GM21619 (cell line): Measurements from ENCODE around the gene ARHGAP10.

ENCODE experiments used
- ATAC-seq: cut with Tn5 transposase; IDR thresholded peaks from one replicate; pipeline ENCODE4 v1.9.1; 2021; ENCODE audit not compliant: unreplicated experiment

ARHGAP10 gene

DNA sequence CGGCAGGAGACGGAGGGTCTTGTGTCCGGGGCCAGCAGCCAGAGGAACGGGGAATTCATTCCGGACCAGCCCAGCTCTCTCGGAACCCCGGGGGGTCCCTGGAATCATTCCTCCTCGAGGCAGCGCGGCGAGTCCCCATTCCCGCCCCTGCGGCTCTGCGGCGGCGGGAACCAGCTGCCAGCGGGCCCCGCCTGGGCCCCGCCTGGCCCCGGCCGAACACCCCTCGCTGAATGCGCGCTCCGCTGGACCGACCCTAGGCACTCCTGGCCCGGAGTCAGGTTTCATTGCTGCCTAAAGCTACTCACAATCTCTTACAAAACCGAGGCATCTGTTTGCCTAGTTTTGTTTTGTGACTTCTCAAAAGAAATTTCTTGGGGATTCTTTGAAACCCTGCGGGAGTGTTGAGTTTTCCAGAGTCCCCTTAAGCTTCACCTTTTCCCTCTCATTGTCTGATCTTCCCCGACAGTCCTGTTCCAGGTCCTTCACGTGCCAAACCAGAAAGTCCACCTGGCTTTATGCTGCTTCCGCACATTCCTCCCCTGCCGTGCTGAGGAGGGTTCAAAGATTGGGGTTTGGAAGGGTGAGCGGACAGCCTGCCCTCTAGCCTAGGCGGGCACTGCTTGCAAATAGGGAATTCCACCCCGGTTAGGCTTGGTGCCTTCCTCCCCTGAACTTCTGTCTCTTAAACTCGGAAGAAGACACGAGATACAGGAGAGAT, 789 bp downstream of the ARHGAP10 start:
- ATAC-seq = peak; percentile 26

DNA sequence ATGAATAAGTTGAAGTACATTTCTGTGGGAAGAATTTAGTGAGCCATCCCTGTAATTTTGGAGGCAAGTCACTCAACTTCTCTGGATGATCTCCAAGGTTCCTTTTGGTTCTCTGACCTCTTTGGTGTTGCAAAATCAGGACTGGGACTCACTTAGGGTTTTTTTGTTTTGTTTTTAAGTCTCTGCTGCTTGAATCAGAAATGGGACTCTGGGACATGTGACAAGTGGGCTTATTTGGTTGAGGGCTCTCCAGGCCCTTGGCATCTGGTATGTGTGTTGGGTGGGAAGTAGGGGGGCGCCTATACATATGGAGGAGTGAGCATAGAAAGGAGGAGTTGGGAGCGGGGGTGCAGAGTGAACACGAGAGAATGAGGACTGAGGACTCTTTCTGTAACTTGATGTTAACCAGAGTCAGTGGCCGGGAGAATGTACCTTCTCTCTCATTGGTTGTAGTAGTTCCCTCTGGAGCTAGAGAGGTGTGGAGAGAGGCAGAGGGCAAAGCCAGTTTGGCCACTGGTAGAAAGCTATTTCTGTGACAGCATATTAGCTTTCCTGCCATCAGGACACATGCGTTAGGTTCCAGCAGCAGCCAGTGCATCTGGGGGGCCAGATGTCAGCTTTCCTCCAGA, 1.9 kb downstream of the ARHGAP10 start:
- no peak for ATAC-seq

DNA sequence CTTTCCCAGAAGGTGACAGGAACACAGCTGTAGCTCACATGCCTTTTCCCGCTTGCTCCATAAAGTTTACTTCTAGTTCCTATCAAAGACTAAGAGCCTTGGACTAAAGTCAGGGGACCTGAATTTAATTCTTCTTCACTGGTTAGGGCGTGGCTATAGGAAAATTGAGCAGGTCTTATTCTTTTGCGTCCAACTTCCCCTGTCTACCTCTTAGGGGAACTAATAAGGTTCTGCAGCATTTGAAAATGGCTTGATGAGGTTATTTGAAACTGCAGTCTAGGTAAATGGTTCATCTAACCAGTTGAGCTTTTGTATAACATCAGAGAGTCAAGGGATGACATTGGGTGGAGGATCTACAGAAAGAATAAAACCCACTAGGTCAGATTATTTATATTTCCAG, 2.6 kb downstream of the ARHGAP10 start:
- ATAC-seq = no peak

DNA sequence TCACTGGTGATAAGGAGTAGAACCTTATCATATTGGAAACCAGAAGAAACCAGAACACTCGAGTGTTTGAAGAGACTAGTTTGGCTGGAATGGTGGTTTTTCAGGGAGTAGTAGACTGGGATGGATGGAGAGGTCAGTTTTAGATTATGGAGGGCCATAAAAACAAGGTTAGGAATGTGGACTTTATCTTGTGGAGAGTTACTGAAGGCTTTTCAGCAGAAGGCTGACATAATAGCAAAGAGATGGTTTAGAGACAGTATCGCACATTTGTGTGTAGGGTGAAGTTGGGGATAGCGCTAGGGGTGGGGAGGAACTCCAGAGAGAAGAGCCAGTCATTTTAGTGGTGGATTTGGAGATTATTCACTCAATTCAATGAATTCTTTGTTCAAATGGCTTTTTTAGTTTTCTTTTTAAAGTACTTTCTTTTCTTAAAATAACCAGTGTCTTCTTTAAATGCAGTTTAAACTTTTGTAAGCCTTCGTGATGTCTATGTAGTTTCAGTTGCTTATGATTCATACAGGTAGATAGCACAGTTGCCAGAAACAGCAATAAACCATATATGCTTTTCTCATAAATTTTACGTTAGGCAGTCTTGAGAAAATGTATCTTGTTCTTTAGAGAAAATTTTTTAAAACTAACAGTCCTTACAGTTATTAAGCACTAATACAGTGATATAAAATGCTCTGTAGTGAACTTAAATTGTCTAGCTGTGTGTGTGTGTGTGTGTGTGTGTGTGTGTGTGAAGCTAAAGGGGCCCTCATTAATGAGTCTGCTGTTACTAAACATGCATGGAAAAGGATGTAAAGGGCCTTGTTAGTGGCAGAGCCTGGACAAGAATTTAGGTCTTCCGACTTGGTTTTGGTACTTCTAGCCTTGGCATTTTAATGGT, 3.8 kb downstream of the ARHGAP10 start:
- ATAC-seq = peak; percentile 26

DNA sequence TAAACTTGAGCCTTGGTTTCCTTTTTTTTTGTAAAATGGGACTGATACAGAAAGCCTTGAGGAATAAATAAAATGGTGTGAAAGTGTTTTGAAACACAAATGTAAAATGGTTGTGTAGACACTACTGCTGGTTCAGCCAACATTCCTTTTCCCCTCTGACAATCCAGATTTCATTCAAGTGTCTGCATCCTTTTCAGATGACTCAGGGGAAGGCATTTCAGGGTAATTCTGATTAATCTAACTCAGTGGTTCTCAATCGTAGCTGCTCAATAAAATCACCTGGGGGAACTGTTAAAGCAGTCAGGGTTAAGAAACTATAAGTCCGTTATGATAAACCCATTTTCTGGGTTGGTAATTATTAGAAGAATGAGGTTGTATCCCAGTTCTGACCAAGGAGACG, 4.6 kb downstream of the ARHGAP10 start:
- no peak for ATAC-seq

DNA sequence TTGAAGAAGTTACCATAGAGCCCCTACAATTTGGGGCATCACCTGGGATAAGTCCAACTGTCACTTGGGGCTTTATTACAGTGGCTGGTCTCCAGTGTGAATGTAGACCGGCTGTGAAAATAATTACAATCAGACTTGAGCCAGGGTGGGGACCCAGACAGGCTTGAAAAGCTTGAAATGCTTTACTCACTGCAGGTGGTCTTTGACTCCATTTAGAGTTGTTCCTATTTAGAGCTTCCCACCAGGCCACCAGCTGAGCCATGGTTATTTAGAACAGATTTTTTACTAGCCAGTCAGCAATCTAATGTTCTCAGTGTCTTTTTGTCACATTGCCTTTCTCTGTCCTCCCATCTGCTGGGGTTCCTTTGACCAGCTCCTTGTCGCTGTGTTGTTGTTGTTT, 5.7 kb downstream of the ARHGAP10 start:
- no peak for ATAC-seq

DNA sequence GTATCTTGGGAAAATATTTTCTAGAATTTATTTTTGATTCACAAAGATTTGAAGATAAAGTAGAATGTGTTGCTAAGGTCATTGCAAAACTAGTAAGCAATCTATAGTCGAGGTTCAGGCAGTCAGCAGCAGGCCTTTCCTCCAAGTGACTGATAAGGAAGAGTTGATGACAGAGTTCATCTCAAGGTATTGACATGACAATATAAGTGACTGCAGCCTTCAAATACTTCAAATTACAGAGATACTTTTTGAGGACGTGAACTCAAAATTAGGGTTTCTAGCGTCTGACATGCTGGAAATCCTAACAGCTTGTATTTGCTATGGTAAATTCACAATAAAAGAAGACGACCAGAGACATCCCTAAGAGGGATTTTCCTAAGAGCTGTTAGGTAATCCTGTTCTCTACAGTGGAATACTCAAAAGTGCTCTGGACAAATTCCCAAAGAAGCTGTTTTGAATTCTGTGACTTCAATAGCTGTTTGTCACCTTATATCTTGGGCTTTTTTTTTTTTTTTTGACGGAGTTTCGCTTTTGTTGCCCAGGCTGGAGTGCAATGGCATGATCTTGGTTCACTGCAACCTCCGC, 7.4 kb downstream of the ARHGAP10 start:
- ATAC-seq = no peak

DNA sequence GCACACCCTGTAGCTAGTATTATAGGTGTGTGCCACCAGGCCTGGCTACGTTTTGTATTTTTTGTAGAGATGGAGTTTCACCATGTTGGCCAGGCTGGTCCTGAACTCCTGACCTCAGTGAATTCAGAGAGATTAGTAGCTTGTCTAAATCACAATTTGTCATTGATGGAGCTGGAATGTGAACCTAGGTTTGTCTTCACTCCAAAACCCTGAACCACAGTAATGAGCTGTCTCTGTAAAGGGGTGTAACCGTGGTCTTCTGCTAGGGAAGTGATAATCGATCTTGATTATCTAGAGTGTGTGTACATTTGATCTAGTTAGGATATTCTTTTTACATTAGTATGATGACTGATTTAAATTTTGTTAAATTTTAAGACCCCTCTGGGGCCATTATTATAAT, 8.3 kb downstream of the ARHGAP10 start:
- no peak for ATAC-seq

DNA sequence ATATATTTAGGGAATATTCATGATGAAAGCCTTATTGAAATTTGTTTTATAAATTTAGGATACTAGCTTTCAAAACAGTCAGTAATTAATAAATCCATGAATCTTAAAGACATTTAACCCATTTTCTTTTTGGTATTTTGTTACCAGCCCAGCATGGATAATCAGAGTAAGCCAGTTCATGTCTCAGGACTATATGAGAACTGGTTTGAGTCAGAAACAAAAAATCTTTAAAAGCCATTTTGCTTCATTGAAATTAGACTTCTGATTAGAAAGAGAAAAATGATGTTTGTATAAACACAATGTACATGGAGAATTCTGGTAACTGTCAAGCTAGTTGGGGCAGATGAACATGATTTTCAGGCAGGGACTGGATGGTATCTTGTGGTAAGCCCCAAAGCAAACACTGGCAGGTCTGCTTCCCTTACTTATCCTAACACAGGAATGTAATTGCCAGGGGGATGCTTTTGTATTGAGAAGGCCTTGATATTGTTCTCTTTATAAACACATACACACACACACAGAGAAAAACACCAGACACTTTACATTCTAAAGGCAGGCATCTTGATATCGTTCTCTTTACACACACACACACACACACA, 9.4 kb downstream of the ARHGAP10 start:
- ATAC-seq = no peak

DNA sequence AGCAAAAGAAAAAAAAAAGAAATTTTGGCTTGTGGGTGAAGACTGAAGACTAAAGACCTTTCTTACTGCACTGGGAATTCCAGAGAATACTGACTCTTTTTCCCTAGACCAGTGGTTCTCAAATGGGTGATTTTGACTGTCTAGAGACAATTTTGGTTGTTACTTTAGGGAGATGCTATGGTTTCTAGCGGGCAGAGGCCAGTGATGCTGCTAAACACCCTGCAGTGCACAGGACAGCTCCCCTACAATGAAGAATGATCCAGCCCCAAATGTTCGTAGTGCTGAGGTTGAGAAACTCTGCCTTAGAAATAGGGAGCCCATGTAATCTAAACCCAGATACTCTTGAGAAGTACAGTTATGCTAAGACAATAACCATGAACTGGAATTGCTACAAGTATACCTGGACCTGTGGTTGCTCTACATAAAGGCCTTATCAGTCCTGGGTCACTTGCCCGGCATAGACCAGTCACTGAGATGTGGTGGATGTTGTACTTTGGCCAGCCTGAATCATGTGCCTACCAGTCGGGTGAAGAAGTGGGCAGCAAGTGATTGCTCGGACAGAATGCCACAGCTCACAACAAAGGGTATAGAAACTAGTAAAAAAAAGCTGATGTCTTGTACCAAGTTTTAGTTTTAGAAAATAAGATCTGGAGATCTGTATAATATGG, 16.0 kb downstream of the ARHGAP10 start:
- no peak for ATAC-seq

DNA sequence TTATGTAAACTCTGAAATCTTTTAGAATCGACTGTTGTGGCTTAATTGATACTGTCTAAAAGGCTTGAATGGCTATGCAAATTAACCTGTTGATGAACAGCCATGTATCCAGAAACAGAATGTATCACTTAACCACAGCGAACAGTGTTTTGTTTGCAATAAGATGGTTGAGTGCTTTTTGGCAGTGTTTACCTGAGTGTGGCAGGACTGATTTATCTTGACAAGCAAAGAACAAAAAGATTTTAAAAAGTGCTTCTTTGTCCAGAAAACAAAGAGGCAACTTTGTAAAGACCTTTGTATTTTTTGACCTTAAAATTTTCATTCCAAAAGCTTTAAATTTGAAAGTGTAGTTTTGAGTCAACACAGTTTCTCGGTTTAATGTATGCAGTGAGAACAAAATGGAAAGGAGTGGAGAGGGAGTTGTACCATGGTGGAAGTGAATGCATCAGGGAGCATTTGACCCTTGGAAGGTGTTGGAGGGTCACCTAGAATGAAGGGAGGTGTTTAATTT, 18.0 kb downstream of the ARHGAP10 start:
- peak; percentile 98 for ATAC-seq

DNA sequence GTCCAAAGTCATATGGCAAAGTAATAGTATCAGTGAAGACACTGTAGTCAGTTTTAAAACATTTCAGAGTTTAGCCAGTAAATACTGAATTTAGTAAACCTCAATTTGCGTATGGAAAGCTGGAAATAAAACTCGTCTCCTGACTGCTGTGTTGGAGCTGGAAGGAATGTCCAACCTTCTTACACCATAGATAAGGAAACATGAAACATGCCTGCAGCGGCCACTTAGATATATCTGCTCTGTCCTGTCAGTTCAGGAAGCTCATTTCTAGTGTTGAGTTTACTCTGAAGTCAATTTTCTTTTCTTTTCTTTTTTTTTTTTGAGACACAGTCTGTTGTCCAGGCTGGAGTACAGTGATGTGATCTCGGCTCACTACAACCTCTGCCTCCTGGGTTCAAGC, 21.2 kb downstream of the ARHGAP10 start:
- no peak for ATAC-seq

DNA sequence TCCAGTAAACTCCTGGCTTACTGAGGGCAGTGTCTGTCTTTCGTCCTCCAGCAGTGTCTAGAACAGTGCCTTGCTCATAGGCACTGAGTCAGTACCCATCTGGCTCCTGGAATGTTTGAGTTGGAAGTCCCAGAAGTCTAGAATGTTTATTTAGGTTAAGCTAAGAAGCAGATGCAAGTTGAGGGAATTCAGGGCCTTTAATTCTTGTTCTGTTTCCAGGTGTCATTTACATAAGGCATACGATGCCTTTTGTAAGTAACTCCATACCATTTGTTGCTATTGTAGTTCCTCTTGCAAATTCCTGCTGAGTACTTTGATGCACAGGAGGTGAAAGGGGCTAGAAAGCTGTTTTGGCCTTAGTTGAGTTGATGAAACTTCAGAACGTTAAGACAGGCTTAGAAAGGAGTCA, 22.2 kb downstream of the ARHGAP10 start:
- no peak for ATAC-seq

DNA sequence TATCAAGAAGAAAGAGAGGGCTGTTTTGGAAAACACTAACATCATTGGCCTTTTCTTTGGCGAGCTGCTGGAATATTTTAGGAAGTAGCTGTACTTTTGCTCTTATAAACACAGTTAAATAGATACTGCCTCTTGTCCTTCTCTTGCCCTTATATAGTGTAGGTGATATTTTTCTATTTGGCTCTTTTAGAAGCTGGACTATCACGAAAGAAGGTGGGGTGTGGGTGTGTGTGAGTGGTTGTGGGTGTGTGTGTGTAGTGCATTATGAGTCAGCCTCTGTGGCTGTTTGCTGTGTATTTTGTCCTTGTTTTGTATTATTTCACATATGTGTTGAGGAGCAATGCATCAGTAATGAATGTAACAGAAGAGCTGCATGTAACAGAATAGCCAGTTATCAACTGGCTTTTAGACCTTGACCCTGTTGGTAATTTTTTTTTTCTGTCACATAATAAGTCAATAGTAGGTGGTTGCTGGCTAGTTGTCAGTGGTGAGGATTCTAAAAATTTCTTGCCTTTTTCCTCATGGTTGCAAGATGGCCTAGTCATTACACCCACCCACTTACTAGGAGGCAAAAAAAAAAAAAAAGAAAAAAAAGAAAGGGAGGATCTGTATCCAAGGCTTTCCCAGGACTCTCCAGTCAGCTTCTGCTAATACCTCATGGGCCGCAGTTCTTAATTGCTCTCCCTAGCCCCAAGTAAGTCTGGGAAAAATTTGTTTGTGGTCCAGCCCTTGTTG, 23.8 kb downstream of the ARHGAP10 start:
- ATAC-seq = no peak

DNA sequence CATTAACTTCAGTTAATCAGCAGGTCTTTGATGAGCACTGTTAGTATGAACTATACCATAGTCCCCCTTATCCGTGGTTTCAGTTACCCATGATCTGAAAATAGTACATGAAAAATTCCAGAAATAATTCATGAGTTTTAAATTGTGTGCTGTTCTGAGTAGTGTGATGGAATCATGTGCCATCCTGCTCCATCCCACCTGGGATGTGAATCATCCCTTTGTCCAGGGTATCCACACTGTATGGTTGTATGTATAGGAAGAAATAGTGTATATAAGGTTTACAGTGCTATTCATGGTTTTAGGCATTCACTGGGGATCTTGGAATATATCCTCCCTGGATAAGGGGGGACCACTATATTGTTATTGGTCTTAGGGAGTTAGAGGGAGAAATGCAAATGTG, 24.5 kb downstream of the ARHGAP10 start:
- ATAC-seq = no peak

DNA sequence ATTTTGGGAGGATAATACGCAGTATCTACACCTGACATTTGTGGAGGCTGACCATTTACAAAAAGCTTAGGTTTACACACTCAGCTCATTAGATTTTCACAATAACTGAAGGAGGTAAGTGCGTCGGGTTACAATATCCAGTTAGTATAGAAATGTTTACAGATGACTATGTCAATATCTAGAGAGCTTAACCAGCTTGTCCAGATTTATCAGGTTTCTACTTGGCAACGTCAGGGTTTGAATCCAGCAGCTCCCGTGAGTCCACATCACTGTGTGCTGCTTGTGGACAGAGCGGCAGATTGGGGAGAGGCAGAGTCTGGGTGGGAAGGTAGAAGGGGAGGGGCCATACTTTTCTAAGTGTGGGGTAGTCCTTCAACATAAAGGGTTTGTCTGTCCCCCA, 28.3 kb downstream of the ARHGAP10 start:
- ATAC-seq = no peak

DNA sequence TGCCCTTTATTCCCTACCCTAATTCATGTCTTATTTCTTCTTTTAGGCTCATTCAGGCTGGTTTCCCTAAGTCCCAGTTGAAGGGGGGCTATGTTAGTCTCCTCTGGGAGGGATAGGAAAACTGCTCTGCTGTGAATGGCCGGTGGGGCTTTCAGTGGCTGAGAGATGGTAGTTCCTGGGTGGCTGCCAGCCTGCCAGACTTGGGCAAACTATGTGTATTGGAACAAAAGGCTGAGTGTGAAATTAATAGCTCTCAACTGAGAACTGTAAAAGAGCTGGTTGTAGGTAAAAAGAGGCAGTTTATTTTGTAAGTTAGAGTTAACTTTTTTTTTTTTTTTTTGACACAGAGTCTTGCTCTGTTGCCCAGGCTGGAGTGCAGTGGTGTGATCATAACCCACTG, 28.8 kb downstream of the ARHGAP10 start:
- ATAC-seq = no peak

DNA sequence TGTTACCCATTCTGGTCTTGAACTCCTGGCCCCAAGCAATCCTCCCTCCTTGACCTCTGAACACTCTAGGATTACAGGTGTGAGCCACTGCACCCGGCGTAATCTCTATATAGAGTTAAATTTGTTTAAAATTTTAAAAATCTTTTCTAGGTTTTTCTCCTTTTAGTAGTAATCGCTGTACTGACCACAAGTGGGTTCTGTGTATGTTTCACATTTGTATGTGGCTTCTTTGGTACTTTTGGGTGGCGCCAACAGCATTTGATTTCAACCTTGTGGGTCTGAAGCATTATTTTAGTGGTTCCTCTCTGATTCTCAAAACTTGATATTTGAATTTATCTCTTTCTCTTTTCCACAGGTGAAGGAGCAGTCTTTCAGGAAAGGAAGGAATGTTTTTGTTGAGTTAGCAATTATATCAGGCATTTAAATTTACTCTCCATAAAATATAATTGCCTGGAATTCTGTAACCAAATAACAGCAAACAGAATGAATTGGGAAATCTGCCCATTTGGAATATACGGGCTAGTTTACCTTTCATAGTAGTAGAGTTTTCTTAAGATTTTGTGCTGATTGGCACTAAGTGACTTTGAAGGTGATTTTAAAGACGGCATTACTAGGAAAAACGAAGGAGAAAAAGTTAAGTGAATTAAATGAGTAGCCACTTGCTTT, 29.5 kb downstream of the ARHGAP10 start:
- ATAC-seq = peak; percentile 56

DNA sequence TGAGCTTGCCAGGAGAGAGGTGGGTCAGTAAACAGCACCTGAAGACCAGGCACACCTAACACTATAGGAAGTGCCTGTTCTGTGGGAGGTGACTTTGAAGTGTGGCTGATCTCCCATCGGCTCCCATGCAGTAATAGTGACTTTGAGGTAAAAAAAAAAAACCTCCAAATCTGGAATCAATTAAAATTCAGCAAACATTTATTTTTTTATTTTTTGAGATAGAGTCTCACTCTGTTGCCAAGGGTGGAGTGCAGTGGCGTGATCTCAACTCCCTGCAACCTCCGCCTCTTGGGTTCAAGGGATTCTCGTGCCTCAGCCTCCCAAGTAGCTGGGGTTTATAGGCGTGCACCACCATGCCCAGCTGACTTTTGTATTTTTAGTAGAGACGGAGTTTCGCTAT, 32.4 kb downstream of the ARHGAP10 start:
- no peak for ATAC-seq
